Activated T-cell treated with anti-CD3 and anti-CD28 coated beads, Interleukin-2, amount 50 U/mL, for 72 hours (primary cell): ENCODE results near the gene SMU1. TPM values are rescaled to one million over a fixed set of nuclear protein-coding genes. Genes with fewer than 3 reads are reported as not detected.

ENCODE experiments used
- ATAC-seq, 2 donors: fragments of 150-1000 bp; cut with Tn5 transposase; replicated peaks in 1 of 2; 2 replicates each; pipeline ENCODE4 v1.10.0; 2021; ENCODE audit warnings: moderate library complexity in 2 of 2, mild to moderate bottlenecking in 1 of 2
- DNase-seq, 2 donors: peaks; one replicate each; pipeline ENCODE4 v3.0.0; 2021 to 2022; ENCODE audit warnings: mixed read lengths in 1 of 2
- H3K27ac Mint-ChIP-seq: one replicate; pipeline ENCODE4 v1.8.0; 2022; ENCODE audit warnings: mild to moderate bottlenecking, moderate library complexity, mixed read lengths
- H3K27me3 Mint-ChIP-seq: one replicate; pipeline ENCODE4 v1.8.0; 2022; ENCODE audit warnings: low read depth, mixed read lengths
- H3K36me3 Mint-ChIP-seq, 2 donors: one replicate each; pipeline ENCODE4 v1.8.0; 2022; ENCODE audit warnings: mixed read lengths in 2 of 2, mild to moderate bottlenecking in 1 of 2; ENCODE audit not compliant: insufficient read depth in 2 of 2
- H3K4me1 Mint-ChIP-seq: one replicate; pipeline ENCODE4 v1.8.0; 2022; ENCODE audit warnings: low read depth, mixed read lengths
- H3K4me3 Mint-ChIP-seq, 2 donors: one replicate each; pipeline ENCODE4 v1.8.0; 2022; ENCODE audit warnings: mild to moderate bottlenecking in 2 of 2, mixed read lengths in 2 of 2, moderate library complexity in 2 of 2
- H3K9me3 Mint-ChIP-seq, 2 donors: one replicate each; pipeline ENCODE4 v1.8.0; 2022; ENCODE audit warnings: mixed read lengths in 2 of 2
- total RNA-seq, 2 donors: library from RNA; stranded (reverse); gene quantifications; one replicate each; pipeline ENCODE4 v1.2.3, GENCODE V29; 2022

The SMU1 gene
- total RNA-seq, 2 donors from 2014 or later: 23.4 to 27.6 TPM

GRCh38 chr9:33049680-33050361 is 26.7 kb downstream of the SMU1 start:
- H3K4me1 Mint-ChIP-seq: peaks cover 18% of the 10 kb centered on the region
- DNase-seq: no peak
- no peaks in the 10 kb centered on the region for H3K9me3 Mint-ChIP-seq
- peak overlapping the region; percentile 22 to 38 for H3K4me3 Mint-ChIP-seq
- peaks cover 9 to 28% of the 10 kb centered on the region in 2 donors for H3K36me3 Mint-ChIP-seq
- no peaks in the 10 kb centered on the region for H3K27me3 Mint-ChIP-seq
- peak; percentile 83 to 85 for ATAC-seq
- peak overlapping the region; percentile 44 for H3K27ac Mint-ChIP-seq

GRCh38 chr9:33048054-33048465 is 28.4 kb downstream of the SMU1 start:
- H3K27ac Mint-ChIP-seq: peak overlapping the region; percentile 14
- H3K27me3 Mint-ChIP-seq: no peaks in the 10 kb centered on the region
- no peak for DNase-seq
- H3K4me1 Mint-ChIP-seq: peaks cover 32% of the 10 kb centered on the region
- H3K36me3 Mint-ChIP-seq: peaks cover 9 to 28% of the 10 kb centered on the region in 2 donors
- H3K4me3 Mint-ChIP-seq: no peak overlapping the region
- no peaks in the 10 kb centered on the region for H3K9me3 Mint-ChIP-seq
- ATAC-seq: no peak

- DNase-seq: no peak
- peaks cover 32% of the 10 kb centered on the region for H3K4me1 Mint-ChIP-seq
- ATAC-seq: no peak
- peak overlapping the region; percentile 4 for H3K27ac Mint-ChIP-seq
- H3K9me3 Mint-ChIP-seq: no peaks in the 10 kb centered on the region
- no peak overlapping the region for H3K4me3 Mint-ChIP-seq
- peaks cover 3 to 23% of the 10 kb centered on the region in 2 donors for H3K36me3 Mint-ChIP-seq
- no peaks in the 10 kb centered on the region for H3K27me3 Mint-ChIP-seq
Measured at GRCh38 chr9:33046061-33046460, 30.4 kb downstream of the SMU1 start.

- H3K27ac Mint-ChIP-seq: peak overlapping the region; percentile 54
- H3K36me3 Mint-ChIP-seq: peaks cover 3 to 18% of the 10 kb centered on the region in 2 donors
- no peaks in the 10 kb centered on the region for H3K27me3 Mint-ChIP-seq
- no peaks in the 10 kb centered on the region for H3K9me3 Mint-ChIP-seq
- no peak for ATAC-seq
- peak overlapping the region; percentile 83 to 89 for H3K4me3 Mint-ChIP-seq
- no peak for DNase-seq
- H3K4me1 Mint-ChIP-seq: peaks cover 26% of the 10 kb centered on the region
Measured at GRCh38 chr9:33044677-33045282, 31.7 kb downstream of the SMU1 start.

- H3K27ac Mint-ChIP-seq: peak overlapping the region; percentile 79
- peaks cover 2 to 20% of the 10 kb centered on the region in 2 donors for H3K36me3 Mint-ChIP-seq
- no peaks in the 10 kb centered on the region for H3K9me3 Mint-ChIP-seq
- DNase-seq: peak; percentile 67 to 72
- peaks cover 21% of the 10 kb centered on the region for H3K4me1 Mint-ChIP-seq
- peak; percentile 67 to 85 for ATAC-seq
- peak overlapping the region; percentile 83 to 89 for H3K4me3 Mint-ChIP-seq
- H3K27me3 Mint-ChIP-seq: no peaks in the 10 kb centered on the region
Measured at GRCh38 chr9:33044162-33044673, 32.3 kb downstream of the SMU1 start.

GRCh38 chr9:33043671-33044070 is 32.8 kb downstream of the SMU1 start:
- Mint-ChIP-seq H3K9me3 (no peaks in the 10 kb centered on the region), H3K27me3 (no peaks in the 10 kb centered on the region), H3K27ac (peak overlapping the region; percentile 79), H3K4me1 (peaks cover 16% of the 10 kb centered on the region), H3K4me3 (peak overlapping the region; percentile 83 to 89), H3K36me3 (peaks cover 2 to 22% of the 10 kb centered on the region in 2 donors)
- ATAC-seq (no peak), DNase-seq (no peak)

- H3K27ac Mint-ChIP-seq: no peak overlapping the region
- DNase-seq: no peak
- H3K4me3 Mint-ChIP-seq: no peak overlapping the region
- H3K4me1 Mint-ChIP-seq: peaks cover 16% of the 10 kb centered on the region
- peaks cover 2 to 24% of the 10 kb centered on the region in 2 donors for H3K36me3 Mint-ChIP-seq
- no peaks in the 10 kb centered on the region for H3K9me3 Mint-ChIP-seq
- no peaks in the 10 kb centered on the region for H3K27me3 Mint-ChIP-seq
- ATAC-seq: no peak
Measured at GRCh38 chr9:33042473-33042872, 34.0 kb downstream of the SMU1 start.

GRCh38 chr9:33041432-33042188 is 34.9 kb downstream of the SMU1 start:
- Mint-ChIP-seq H3K27me3 (no peaks in the 10 kb centered on the region), H3K36me3 (peaks cover 4 to 31% of the 10 kb centered on the region in 2 donors), H3K4me3 (no peak overlapping the region), H3K27ac (no peak overlapping the region), H3K4me1 (peaks cover 16% of the 10 kb centered on the region), H3K9me3 (no peaks in the 10 kb centered on the region)
- ATAC-seq (no peak), DNase-seq (no peak)

- Mint-ChIP-seq H3K27ac (no peak overlapping the region), H3K4me3 (no peak overlapping the region), H3K27me3 (no peaks in the 10 kb centered on the region), H3K4me1 (peaks cover 16% of the 10 kb centered on the region), H3K36me3 (peaks cover 2 to 32% of the 10 kb centered on the region in 2 donors), H3K9me3 (no peaks in the 10 kb centered on the region)
- ATAC-seq (no peak), DNase-seq (no peak)
Measured at GRCh38 chr9:33040792-33041431, 35.6 kb downstream of the SMU1 start.

GRCh38 chr9:33032865-33033264 is 43.6 kb downstream of the SMU1 start:
- H3K4me3 Mint-ChIP-seq: no peak overlapping the region
- H3K36me3 Mint-ChIP-seq: peaks cover 18 to 69% of the 10 kb centered on the region in 2 donors
- peaks cover 55% of the 10 kb centered on the region for H3K4me1 Mint-ChIP-seq
- ATAC-seq: no peak
- peak overlapping the region; percentile 50 for H3K27ac Mint-ChIP-seq
- no peaks in the 10 kb centered on the region for H3K27me3 Mint-ChIP-seq
- no peaks in the 10 kb centered on the region for H3K9me3 Mint-ChIP-seq
- DNase-seq: no peak

- Mint-ChIP-seq H3K27me3 (no peaks in the 10 kb centered on the region), H3K4me3 (peak overlapping the region in 1 of 2 donors; percentile 12), H3K36me3 (peaks cover 18 to 75% of the 10 kb centered on the region in 2 donors), H3K9me3 (no peaks in the 10 kb centered on the region), H3K27ac (peak overlapping the region; percentile 90), H3K4me1 (peaks cover 61% of the 10 kb centered on the region)
- DNase-seq (no peak), ATAC-seq (peak; percentile 10 to 32)
Measured at GRCh38 chr9:33032292-33032691, 44.2 kb downstream of the SMU1 start.

GRCh38 chr9:33030285-33030684 is 46.2 kb downstream of the SMU1 start:
- no peak for ATAC-seq
- H3K4me1 Mint-ChIP-seq: peaks cover 76% of the 10 kb centered on the region

More at GRCh38 chr9:33030285-33030684, 46.2 kb downstream of the SMU1 start:
- H3K27ac Mint-ChIP-seq: peak overlapping the region; percentile 93
- peaks cover 25 to 73% of the 10 kb centered on the region in 2 donors for H3K36me3 Mint-ChIP-seq
- H3K4me3 Mint-ChIP-seq: no peak overlapping the region
- no peaks in the 10 kb centered on the region for H3K27me3 Mint-ChIP-seq
- no peaks in the 10 kb centered on the region for H3K9me3 Mint-ChIP-seq
- DNase-seq: no peak
